ENCODE data around the gene ZDHHC9.

The ZDHHC9 gene

GRCh38 chrX:129785160-129785947 lies 58.3 kb downstream of the ZDHHC9 start:
- no peak for DNase-seq (ENCODE audit: low read depth)

- no peak for DNase-seq (ENCODE audit: low read depth)
These were observed 59.3 kb downstream of the ZDHHC9 start for GRCh38 chrX:129784371-129784770.

DNA sequence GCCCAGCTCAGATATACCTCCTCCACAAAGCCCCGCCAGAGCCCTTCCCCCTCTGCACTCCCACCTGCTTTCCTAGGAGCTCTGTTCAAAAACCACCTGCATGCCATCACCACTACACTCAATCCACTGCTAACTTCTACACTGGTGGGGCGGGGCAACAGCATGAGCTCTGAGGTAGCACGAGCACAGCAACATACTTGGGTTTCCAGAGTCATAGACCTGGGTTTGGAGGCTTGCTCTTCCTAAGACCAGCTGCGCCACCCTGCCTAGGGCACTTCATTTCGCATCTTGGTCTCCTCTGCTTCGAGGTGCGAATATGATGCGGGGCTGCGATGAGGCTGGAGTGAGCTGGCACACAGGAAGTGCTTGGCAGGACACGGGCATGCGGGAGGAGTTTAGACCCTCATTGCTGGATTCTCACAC lies 60.4 kb downstream of the ZDHHC9 start:
- no peak for DNase-seq (ENCODE audit: low read depth)

- no peak for DNase-seq (ENCODE audit: low read depth)
These were observed 61.0 kb downstream of the ZDHHC9 start for GRCh38 chrX:129782706-129783105.

DNA sequence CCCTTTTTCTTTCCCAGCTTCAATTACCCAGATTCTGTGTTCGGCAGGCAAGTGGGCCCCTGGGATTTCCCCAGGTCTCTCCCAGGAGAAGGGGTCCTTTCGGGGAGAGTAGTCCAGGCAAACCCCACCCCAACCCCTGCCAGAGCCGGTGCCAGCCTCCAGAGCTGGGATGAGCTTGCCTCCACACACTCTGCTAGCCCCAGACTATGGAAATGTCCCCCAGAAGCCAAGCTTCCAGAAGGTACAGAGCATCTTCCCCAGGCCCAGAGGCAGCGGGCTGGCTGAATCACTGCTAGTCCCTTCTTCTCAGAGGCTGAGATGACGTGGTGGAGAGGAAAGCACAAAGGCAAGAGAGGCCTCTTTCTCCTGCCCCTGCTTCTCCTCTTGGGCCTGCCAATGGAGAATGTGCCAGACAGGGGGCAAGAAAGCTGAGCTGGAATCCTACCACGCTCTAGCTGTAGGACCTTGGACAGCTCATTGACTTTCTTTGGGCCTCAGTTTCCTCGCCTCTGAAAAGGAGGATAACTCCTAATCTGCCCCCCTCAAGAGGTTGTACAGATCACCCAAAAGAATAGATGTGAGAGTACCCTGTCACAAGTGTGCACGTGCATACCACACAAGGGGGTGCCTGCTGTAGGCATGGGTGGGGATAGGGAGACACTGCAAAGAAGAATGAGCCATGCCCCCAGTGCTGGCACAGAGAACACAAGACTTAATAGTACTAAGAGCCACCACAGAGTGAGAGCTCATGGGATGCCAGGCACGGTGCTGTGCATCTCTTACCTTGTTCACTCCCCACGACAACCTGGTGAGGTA lies 61.8 kb downstream of the ZDHHC9 start:
- peak; percentile 26 for DNase-seq (ENCODE audit: low read depth)

DNA sequence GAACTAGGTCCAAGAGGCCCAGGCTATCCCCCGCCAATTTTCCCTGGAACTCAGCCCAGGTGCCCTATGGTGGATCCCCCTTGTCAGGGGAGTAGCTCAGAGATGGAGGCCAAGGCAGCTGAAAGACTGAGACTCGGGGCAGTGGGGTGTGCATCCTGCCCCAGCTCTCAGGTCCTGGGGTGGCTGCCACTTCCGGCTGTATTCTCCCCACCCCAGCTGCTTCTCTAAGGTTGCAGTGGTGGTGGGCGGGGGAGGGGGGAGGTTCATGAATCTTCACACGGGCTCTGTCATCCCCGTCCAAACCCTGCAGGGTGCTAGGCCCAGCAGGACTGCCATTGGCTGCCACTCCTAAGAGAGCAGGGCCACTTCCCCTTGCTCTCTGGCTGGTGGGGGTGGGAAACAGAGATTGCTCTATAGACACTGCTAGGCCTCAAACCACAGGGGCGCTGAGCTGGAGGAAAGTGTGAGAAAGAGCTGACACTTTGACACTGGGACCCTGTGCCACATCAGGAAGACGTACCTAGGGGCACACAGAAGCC lies 62.5 kb downstream of the ZDHHC9 start:
- peak; percentile 71 for DNase-seq (ENCODE audit: low read depth)

- DNase-seq (ENCODE audit: low read depth), result no peak
These were observed 63.1 kb downstream of the ZDHHC9 start for GRCh38 chrX:129780441-129781105.

- DNase-seq (ENCODE audit: low read depth), result no peak
These were observed 63.9 kb downstream of the ZDHHC9 start, which contains the start of gene SASH3 for GRCh38 chrX:129779747-129780146. Gene SASH3 (plus strand): TSS chrX:129779949. CDS start chrX:129780098, 149 bp downstream.

- no peak for DNase-seq (ENCODE audit: low read depth)
These were observed 64.5 kb downstream of the ZDHHC9 start for GRCh38 chrX:129779086-129779672.

- DNase-seq (ENCODE audit: low read depth), result peak; percentile 56
These were observed 66.3 kb downstream of the ZDHHC9 start for GRCh38 chrX:129777218-129778030.

GRCh38 chrX:129773649-129774458 lies 69.8 kb downstream of the ZDHHC9 start:
- no peak for DNase-seq (ENCODE audit: low read depth)

DNA sequence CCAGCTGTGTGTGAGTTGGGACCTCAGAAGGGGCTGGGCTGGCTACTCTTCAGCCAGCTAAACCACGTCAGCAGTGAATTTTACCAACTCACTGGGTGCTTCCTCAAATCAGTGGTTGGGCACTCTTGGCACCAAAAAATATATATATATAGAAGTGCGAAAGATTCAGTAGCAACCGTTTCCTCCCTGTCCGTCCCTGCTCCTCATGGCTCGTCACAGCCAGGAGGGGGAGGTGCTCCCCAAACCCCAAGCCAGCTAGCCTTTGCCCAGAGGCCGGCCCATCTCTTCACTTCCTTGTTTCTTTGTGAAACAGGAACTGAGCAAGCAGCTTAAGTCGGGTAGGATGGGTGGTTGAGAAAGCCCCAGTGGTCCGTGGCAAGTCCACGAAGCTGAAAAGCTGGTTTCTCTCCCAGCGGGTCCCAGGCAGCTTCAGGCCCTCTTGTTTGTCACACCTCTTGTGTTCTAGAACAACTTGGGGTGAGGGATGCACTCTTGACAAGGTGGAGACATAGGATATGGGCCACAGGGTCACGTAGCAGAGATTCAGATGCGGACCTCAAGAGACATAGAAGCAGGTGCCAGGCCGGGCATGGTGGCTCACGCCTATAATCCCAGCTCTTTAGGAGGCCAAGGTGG lies 70.8 kb downstream of the ZDHHC9 start:
- DNase-seq (ENCODE audit: low read depth), result no peak

GRCh38 chrX:129771266-129771995 lies 72.3 kb downstream of the ZDHHC9 start:
- no peak for DNase-seq (ENCODE audit: low read depth)

DNA sequence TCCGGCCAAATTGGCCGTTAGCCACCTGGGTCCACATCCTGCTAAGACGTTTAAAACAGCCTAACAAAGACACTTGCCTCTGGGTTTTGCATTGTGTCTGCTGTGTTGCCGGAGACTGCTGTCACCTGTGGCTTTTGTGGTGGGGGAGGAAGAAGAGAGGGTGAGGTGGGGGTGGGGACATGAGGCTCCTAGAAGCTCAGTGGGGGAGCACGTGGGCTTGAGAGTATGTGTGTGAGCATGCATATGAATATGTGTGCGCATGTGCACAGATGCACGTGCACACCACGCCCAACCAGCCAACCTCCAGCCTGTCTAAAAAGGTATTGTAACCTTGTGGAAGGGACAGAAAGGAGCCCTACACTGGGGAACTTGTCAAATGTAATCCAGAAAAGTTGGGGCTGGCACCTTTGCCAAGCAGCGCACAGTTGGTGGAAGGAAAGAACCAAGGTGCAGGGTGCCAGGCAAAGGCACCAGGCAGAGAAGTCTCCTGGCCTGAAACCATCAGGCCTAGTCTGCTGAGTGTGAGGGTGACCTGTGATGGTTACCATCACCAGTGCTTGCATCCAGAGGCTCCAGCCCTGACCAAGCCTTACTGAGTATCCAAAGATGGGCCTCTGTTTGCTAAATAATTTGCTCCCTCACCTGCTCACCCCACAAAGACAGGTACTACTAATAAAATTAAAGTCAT lies 74.1 kb downstream of the ZDHHC9 start:
- DNase-seq (ENCODE audit: low read depth), result peak; percentile 50

DNA sequence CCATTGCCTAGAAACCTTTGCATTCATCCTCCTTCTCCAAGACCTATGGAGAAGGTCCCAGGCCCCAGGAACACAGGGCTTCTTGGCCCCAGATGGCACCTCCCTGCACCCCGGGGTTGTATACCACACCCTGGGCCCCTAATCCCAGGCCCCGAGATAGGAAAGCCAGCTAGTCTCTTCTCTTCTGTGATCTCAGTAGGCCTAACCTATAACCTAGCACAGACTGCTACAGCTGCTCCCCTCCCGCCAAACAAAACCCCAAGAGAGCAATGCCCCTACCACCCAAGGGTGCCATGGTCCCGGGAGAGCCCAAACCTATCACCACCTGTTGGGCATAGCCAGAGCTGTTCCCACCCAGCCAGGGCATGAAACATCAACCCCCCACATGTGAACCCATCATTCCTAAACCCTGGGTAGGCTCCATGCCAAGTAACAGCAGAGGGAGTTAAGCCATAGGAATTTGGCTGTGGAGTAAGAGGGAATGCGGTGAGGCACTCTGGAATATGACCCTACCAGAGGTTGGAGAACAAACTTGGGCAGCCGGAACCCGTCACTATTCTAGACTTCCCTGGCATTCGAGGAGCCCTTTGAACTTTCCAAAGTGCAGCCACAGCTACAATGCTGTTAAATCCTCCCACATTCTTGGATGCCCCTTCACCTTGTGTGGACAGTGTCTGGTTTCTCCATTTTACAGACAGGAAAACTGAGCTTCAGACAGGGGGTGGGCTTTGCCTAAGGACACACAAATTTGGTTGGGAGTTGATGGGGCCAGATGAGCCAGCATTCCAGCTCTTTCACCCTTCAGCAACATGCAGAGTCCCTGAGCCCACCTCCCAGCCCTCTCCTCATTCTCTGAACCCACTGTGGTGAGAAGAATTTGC lies 74.9 kb downstream of the ZDHHC9 start:
- no peak for DNase-seq (ENCODE audit: low read depth)

- no peak for DNase-seq (ENCODE audit: low read depth)
These were observed 75.5 kb downstream of the ZDHHC9 start for GRCh38 chrX:129768186-129768585.

- no peak for DNase-seq (ENCODE audit: low read depth)
These were observed 80.0 kb downstream of the ZDHHC9 start for GRCh38 chrX:129763666-129764065.
